Tibial nerve (tissue), 4 donors: ENCODE results near the gene HECTD4. TPM values are rescaled to one million over a fixed set of nuclear protein-coding genes. Genes with fewer than 3 reads are reported as not detected.

Source experiments
- DNase-seq, 2 donors: peaks; one replicate each; pipeline ENCODE4 v3.0.0-alpha.2; 2019; ENCODE audit warnings: low spot score in 2 of 2
- H3K27ac ChIP-seq, 4 donors: fragments of 200-600 bp; sonication (generic) in 3 of 4; one replicate each; pipeline ENCODE4 v1.5.1; 2017 to 2019; ENCODE audit warnings: mild to moderate bottlenecking in 1 of 4
- H3K27me3 ChIP-seq, 2 donors: fragments of 200-600 bp; sonication (generic) in 1 of 2; one replicate each; pipeline versions ENCODE4 v1.5.1 to v1.6.0; 2017 to 2019
- H3K36me3 ChIP-seq, 3 donors: fragments of 200-600 bp; sonication (generic); one replicate each; pipeline ENCODE4 v1.5.1; 2018 to 2019
- H3K4me1 ChIP-seq, 4 donors: fragments of 200-600 bp; sonication (generic) in 3 of 4; one replicate each; pipeline ENCODE4 v1.5.1; 2017 to 2019
- H3K4me3 ChIP-seq, 4 donors: fragments of 200-600 bp; sonication (generic) in 3 of 4; one replicate each; pipeline ENCODE4 v1.5.1; 2017 to 2019; ENCODE audit warnings: mild to moderate bottlenecking in 1 of 4, moderate library complexity in 1 of 4
- H3K9me3 ChIP-seq, 4 donors: fragments of 200-600 bp; sonication (generic) in 3 of 4; one replicate each; pipeline ENCODE4 v1.5.1; 2017 to 2019
- EP300 ChIP-seq, 2 donors: sonication (generic); formaldehyde crosslinking; IDR thresholded peaks; one replicate each; pipeline ENCODE4 v1.6.1; 2017; ENCODE audit warnings: antibody characterized with exemption in 2 of 2, mild to moderate bottlenecking in 1 of 2
- POLR2A ChIP-seq, 2 donors: fragments of 450-650 bp; IDR thresholded peaks; one replicate each; pipeline ENCODE4 v1.6.1; 2017; ENCODE audit warnings: antibody characterized with exemption in 2 of 2, mild to moderate bottlenecking in 2 of 2, moderate library complexity in 2 of 2
- WGBS, 2 donors: methylation state at CpG; one replicate each; pipeline ENCODE4 v1.1.5; 2018; 5-methylcytosine and 5-hydroxymethylcytosine counted together
- total RNA-seq, 4 donors: library from RNA; depleted of rRNA; stranded (reverse); fragments of >200 nt; gene quantifications; one replicate each; pipeline ENCODE4 v1.1.0, GENCODE V29; 2016
- TF ChIP-seq, protein P1 (sequence below), 5 experiments: fragments of 200-600 bp in 3 of 5; fragments of 450-650 bp in 2 of 5; sonication (generic) in 3 of 5; IDR thresholded peaks; one replicate each; pipeline ENCODE4 v1.5.1; 2016 to 2019; ENCODE audit warnings: antibody characterized with exemption in 5 of 5, mild to moderate bottlenecking in 3 of 5, moderate library complexity in 2 of 5

HECTD4 gene
- total RNA-seq, 4 donors from 2014 or later, result 43.0 to 70.5 (median 58.5) TPM

DNA sequence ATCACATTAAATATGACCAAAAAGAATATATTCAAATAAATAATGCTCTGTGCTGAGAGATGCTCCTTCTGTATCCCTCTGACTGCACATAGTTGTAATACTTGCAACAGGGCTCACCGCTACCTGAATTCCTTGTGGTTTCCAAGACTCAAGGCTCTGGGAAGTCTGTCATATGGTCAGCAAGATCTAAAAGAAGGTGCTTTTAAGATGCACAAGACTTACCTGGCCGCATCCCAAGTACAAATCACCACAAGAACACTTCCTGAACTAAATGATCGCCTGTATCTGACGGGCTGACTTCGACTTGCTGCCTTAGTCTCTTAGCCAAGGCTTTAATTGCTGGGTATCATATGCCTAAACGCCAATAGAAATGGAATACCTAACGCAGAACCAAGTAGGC, 67.2 kb downstream of the HECTD4 start:
- Histone ChIP-seq H3K4me3 (no peak overlapping the region), H3K4me1 (no peaks in the 10 kb centered on the region)

DNA sequence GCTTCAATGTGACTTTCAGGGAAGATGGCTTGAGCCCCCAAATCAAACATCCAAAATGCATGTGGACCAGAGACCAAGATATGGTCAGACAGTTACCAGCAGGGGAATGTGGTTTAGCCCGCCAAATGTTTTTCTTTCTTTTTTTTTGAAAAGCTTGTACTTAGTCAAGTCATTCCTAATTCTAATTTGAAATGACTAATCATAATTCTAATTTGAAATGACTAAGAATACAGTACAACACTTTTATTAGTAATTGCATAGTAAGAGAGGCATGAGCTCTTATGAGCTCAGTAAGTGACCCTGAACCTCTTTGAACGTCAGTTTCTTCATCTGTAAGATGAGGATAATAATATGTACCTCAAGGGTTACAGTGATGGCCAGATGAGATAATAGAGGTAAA, 72.4 kb downstream of the HECTD4 start:
- peaks cover 0 to 45% (median 0%) of the 10 kb centered on the region in 3 donors for H3K36me3 ChIP-seq
- WGBS, 2 donors, result 54 to 64% methylated on average over 2 of the region's 2 CpGs
- DNase-seq, result no peak
- no peaks in the 10 kb centered on the region for H3K27me3 ChIP-seq
- H3K9me3 ChIP-seq, result no peaks in the 10 kb centered on the region
- H3K4me3 ChIP-seq, result no peak overlapping the region
- TF ChIP-seq, protein P1, sequence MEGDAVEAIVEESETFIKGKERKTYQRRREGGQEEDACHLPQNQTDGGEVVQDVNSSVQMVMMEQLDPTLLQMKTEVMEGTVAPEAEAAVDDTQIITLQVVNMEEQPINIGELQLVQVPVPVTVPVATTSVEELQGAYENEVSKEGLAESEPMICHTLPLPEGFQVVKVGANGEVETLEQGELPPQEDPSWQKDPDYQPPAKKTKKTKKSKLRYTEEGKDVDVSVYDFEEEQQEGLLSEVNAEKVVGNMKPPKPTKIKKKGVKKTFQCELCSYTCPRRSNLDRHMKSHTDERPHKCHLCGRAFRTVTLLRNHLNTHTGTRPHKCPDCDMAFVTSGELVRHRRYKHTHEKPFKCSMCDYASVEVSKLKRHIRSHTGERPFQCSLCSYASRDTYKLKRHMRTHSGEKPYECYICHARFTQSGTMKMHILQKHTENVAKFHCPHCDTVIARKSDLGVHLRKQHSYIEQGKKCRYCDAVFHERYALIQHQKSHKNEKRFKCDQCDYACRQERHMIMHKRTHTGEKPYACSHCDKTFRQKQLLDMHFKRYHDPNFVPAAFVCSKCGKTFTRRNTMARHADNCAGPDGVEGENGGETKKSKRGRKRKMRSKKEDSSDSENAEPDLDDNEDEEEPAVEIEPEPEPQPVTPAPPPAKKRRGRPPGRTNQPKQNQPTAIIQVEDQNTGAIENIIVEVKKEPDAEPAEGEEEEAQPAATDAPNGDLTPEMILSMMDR (IDR thresholded peaks at IDR 0.05), result no peak
- TF ChIP-seq EP300 (IDR thresholded peaks at IDR 0.05) (no peak), POLR2A (IDR thresholded peaks at IDR 0.05) (no peak)
- no peak overlapping the region for H3K27ac ChIP-seq
- H3K4me1 ChIP-seq, result no peaks in the 10 kb centered on the region

More for the DNA sequence above, 67.2 kb downstream of the HECTD4 start:
- Histone ChIP-seq H3K36me3 (peaks cover 0 to 47% (median 0%) of the 10 kb centered on the region in 3 donors), H3K27ac (no peak overlapping the region), H3K9me3 (no peaks in the 10 kb centered on the region), H3K27me3 (no peaks in the 10 kb centered on the region)
- no peak for DNase-seq
- 94 to 96% methylated on average over 7 of the region's 7 CpGs for WGBS, 2 donors
- TF ChIP-seq, protein P1 (IDR thresholded peaks at IDR 0.05), result no peak
- TF ChIP-seq EP300 (IDR thresholded peaks at IDR 0.05) (no peak), POLR2A (IDR thresholded peaks at IDR 0.05) (no peak)

DNA sequence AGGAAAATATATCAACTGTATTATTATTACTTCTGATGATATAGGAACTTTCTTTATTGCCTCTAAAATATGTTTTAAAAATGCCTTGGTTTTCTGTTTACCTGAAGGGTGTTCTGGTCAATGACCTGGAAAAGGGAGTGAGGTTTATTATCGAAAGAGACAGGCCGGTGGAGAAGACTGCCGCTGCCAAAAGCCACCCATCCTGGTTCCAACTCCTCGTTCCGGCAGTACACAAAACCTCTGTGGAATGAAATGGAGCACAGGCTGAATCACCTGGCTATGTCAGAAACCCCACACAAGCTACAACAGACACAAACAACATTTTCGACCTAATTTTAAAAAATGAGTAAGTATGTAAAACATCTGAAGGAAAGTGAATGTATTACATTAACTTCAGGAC, 73.6 kb downstream of the HECTD4 start:
- TF ChIP-seq, protein P1 (IDR thresholded peaks at IDR 0.05), result no peak
- no peak for TF ChIP-seq EP300 (IDR thresholded peaks at IDR 0.05)
- no peak for TF ChIP-seq POLR2A (IDR thresholded peaks at IDR 0.05)
- DNase-seq, result no peak
- H3K36me3 ChIP-seq, result peaks cover 0 to 40% (median 0%) of the 10 kb centered on the region in 3 donors
- no peak overlapping the region for H3K27ac ChIP-seq
- H3K27me3 ChIP-seq, result no peaks in the 10 kb centered on the region
- no peaks in the 10 kb centered on the region for H3K9me3 ChIP-seq
- 84 to 86% methylated on average over 6 of the region's 6 CpGs for WGBS, 2 donors
- no peak overlapping the region for H3K4me3 ChIP-seq
- H3K4me1 ChIP-seq, result no peaks in the 10 kb centered on the region

DNA sequence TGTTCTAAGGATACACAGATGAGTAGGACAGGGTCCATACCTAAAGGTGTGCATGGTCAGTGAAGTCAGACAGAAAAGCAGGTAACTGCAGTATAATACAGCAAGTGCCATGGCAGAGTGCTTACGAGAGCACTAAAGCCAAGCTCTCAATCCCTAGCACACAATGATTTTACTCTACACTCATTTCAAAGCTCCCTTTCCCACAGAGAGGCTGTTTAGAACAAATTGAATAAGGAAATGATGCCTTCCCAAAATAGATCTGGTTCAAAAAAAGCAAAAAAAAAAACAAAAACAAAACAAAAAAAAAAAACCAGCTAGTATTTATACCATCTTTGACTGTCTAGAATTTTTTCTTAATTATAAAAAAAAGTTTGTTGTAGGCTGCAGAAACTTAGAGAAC, 74.1 kb downstream of the HECTD4 start:
- 74 to 82% methylated on average over 1 of the region's 1 CpG for WGBS, 2 donors
- H3K27ac ChIP-seq, result no peak overlapping the region
- no peaks in the 10 kb centered on the region for H3K27me3 ChIP-seq
- no peaks in the 10 kb centered on the region for H3K4me1 ChIP-seq
- no peak overlapping the region for H3K4me3 ChIP-seq
- H3K36me3 ChIP-seq, result peaks cover 0 to 35% (median 0%) of the 10 kb centered on the region in 3 donors
- H3K9me3 ChIP-seq, result no peaks in the 10 kb centered on the region
- DNase-seq, result no peak
- TF ChIP-seq EP300 (IDR thresholded peaks at IDR 0.05) (no peak), POLR2A (IDR thresholded peaks at IDR 0.05) (no peak)
- TF ChIP-seq, protein P1 (IDR thresholded peaks at IDR 0.05), result no peak

DNA sequence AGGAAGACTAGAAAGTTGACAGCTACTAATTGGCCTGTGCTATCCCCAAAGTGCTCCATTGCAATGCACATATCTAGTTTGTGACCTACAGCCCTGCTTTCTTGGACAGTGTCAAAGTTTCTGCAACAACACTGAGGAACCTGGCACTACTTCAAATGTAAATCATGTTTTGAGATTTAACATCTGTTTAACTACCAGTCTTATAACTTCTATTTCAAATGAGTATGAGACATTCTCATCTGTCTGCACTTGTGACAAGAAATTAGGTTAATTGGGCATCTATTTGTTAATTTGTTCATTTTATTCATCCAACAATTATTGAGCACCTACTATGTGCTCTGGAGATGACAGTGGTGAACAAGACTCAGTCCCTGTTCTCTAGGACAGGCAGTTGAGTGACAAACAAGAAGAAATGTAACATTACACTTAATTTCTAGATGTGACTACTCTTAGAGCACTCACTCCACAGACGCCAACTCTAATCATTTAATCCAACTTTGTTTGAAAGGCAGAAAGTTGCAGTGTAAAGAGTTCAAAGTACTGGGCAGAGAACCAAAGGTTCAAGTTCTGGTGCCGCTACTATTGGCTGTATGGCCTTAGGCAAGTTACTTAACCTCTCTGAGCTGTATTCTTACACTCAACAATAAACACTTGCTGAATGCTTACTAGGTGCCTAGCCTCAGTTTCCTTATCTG, 74.8 kb downstream of the HECTD4 start:
- Histone ChIP-seq H3K4me1 (no peaks in the 10 kb centered on the region), H3K36me3 (peaks cover 0 to 31% (median 0%) of the 10 kb centered on the region in 3 donors), H3K4me3 (no peak overlapping the region), H3K27ac (no peak overlapping the region), H3K27me3 (no peaks in the 10 kb centered on the region), H3K9me3 (no peaks in the 10 kb centered on the region)
- TF ChIP-seq, protein P1 (IDR thresholded peaks at IDR 0.05), result no peak
- TF ChIP-seq POLR2A (IDR thresholded peaks at IDR 0.05) (no peak), EP300 (IDR thresholded peaks at IDR 0.05) (no peak)
- DNase-seq, result no peak
- 85 to 95% methylated on average over 2 of the region's 2 CpGs for WGBS, 2 donors
